SH-SY5Y (cell line): ENCODE results near the gene LENEP.

Source experiments
- GATA2 ChIP-seq: IDR thresholded peaks from 2 replicates; pipeline ENCODE4 v1.6.1; 2011; ENCODE audit warnings: mild to moderate bottlenecking, low read depth, low read length
- GATA3 ChIP-seq: IDR thresholded peaks from 2 replicates; pipeline ENCODE4 v1.6.1; 2011; ENCODE audit warnings: low read depth, mild to moderate bottlenecking, low read length, moderate library complexity

Gene LENEP

DNA sequence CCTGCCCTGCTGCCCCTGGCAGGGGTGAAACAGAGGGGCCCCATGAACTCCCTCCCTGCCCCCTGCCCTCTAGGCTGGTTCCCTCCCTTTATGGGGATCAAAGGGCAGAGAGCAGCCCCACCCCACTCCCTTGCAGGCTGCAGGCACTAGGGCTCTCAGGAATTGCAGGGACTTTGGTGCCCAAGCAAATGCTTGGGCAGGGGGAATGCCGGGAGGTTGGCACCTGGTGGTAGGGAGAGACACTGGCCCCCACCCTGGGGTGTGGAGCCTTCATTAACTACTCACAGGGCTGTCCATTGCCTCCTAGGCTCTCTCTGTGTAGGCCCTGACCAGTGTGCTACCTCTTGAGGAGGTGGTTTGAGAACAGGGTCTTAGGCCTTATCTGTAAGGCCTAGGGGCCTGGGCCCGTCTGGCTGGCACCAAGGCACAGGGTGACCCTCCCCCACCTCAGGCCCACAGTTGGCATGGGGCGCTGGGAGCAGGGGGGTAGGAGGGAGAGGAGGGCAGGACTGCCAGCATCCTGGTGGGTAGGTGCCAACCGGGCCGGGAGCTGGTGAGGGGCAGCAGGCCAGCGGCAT lies 14.0 kb downstream of the LENEP start:
- TF ChIP-seq GATA2 = no peak
- TF ChIP-seq GATA3 = no peak

DNA sequence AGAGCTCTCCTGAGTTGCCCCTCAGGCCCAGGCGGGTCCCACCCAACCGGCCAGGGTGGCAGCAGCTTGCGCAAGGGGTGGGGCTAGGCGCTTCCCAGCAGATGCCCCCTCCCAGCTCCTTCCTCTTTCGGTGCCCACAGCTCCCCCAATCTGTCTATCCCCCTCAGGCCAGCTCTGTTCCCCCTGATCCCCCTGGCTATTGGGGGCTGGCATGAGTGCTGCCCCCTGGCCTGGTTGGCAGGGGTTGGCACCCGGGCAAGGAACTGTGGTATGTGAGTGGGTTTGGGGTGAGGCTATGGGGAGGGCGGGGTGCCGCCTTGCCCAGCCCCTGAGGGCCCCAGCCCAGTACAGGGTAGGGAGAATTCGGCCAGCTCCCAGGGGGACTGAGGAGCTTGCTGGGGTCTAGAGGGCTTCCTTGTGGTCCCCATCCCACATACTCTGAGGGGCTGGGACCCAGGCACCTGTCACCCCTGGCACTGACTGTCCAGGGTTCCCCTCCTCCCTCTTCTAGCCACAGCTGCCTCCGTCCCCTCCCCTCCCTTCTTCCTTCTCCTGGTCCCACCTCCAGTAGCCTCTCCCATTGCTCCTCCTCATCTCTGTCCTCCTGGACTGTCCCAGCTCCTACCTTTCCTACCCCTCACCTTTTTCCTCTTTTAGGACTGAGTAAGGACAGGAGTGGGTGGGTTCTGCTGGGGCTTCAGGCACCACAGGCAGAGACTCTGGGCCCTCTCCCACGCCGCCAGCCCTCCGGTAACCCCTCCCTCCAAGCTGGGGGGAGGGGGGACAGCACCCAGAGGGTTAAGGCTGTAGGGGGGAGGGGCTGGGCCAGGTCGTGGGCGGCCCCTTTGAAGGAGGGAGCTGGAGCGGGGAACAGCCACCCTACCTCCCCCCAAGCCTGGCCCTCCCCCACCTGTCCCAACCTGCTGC lies 14.9 kb downstream of the LENEP start:
- no peak for TF ChIP-seq GATA3
- no peak for TF ChIP-seq GATA2

DNA sequence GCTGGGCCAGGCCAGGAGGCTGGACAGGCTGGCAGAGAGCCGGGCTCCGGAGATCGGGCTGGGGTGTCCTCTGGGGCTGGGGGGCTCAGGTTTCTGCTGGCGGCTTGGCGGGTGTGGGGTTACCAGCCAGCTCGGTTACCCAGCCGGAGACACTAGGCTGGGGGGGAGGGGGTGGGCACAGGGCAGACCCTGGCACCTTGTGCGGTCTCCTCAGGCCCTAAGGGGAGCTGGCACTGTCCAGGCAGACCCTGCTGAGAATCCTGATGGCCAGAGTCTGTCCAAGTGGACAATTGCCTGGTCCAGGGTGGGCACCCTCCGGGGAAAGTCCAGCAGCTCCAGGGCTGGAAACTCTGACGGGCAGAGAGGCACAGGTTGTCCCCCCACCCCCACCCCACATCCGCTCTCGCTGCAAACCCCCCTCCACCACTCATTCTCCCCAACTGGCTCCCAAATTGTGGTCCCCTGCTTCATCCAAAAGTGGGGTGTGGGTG lies 15.9 kb downstream of the LENEP start:
- TF ChIP-seq GATA3 (no peak), GATA2 (no peak)

DNA sequence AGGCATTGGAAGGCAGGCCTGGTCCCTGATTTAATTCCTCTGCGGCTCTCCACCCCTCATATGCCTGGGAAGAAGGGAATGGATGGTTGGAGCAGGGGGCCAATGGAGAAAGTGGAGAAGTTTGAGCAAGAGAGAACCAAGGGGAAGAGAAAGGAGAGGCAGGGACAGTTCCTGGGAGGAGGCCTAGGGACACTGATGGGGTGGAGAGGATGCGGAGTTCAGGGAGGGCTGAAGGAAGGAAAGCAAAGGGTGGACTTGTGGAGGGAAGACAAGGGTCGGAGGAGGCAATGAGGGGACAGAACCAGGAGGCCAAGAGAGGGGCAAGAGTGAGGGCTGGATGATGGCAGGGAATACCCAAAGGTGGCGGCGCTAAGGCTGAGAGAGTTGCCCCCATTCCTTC lies 16.4 kb downstream of the LENEP start:
- TF ChIP-seq GATA3 (no peak), GATA2 (no peak)

DNA sequence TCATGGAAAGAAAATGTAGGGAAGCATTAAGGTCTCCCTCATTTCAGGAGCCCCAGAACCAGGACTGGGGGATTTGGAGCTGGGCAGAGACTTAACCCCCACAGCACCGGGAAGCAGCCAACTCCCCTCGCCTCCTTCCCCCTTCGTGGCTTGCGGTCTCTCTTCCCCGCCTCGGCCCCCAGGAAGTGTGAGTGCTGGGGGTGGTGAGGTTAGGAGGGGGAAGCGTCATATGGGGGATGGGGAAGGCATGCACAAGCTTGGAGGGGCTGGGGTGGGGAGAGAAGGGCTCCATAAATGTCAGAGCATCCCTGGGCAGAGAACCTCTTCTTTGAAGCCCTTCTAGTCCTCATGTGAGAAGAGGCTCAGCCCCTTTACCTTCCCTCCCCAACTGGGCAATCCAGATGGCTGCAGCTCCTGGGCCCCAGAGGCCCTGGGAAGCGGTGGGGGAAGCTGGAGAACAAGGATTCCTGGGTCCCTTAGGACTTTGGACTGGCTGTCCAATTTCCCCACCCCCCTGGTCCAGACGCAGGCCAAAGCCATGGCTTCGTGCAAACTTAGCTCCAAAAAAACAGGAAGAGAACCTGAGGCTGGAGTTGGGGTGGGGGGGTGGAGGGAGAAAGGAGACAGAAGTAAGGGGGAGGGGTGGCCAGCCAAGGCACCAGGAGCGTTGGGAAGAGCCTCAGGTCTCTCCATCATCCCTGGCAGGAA lies 17.0 kb downstream of the LENEP start:
- TF ChIP-seq GATA3 = no peak
- no peak for TF ChIP-seq GATA2

DNA sequence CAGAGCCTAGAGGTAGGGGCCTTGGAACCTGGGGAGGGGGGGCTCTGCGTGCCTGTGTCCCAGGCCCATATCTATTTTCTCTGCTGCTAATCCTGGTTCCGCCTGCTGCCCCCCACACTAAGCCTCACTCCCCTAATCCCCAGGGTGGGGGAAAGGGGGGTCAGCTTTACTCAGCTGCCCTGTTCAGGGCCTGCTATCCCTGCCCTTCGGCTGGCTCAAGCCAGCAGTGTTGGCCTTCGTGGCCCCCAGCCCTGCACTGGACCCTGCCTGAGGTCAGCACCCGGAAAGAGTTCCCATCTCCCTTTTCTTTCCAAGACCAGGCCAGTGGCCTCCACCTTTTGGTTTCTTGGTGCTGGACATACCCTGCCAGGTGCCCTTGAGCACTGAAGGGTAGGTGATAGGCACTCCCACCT lies 17.6 kb downstream of the LENEP start:
- TF ChIP-seq GATA2 = no peak
- no peak for TF ChIP-seq GATA3

DNA sequence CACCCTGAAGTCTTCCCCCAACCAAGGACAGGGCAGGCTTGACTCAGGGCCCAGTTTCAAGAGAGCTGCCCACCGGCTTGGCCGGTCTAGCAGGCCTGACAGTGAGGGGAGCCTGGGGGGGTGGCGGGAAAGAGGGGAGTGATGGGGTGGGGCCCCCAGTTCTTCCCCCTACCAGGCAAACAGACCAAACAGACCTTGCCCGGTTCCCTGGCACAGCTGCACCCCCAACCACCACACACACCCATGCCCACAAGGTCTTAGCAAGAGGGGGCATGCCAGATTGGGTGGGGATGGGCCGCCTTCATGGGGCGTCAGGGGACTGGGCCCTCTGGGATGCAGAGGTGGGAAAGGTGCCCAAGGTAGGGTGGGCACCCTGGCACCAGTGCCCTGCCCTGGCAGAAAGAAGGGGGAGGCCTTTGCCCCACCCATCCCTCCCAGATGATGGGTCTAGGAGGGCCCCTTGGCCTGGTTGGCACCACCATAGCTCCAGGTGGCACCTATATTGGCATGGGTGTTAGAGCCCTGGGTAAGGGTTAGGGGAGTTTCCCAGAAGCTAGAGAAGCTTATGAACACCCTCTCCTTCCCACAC lies 18.1 kb downstream of the LENEP start:
- TF ChIP-seq GATA2 = no peak
- TF ChIP-seq GATA3 = no peak

DNA sequence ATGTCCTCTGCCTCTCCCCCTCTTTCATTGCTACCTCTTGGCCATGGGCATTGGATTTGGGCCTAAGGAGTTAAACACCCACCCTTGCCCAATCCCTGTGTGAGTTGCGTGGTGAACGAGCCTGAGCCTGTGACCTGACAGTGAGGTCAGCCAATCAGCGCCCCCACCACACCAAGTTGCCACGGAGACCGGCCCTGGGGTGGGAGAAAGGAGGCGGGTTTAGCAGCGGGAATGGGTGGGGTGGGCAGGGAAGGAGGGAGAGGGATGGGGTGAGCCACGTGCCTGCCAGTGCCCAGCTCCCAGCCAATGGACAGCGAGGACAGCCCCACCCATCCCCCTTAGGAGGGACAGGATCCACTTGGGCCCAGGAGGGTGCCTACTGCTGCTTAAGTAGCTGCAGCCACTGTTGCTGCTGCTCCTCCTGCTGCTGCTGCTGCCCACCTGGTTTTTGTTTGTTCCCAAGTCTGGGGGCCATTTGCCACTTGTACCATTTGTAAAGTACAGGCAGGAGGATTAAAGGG lies 18.7 kb downstream of the LENEP start:
- TF ChIP-seq GATA3 (no peak), GATA2 (no peak)

DNA sequence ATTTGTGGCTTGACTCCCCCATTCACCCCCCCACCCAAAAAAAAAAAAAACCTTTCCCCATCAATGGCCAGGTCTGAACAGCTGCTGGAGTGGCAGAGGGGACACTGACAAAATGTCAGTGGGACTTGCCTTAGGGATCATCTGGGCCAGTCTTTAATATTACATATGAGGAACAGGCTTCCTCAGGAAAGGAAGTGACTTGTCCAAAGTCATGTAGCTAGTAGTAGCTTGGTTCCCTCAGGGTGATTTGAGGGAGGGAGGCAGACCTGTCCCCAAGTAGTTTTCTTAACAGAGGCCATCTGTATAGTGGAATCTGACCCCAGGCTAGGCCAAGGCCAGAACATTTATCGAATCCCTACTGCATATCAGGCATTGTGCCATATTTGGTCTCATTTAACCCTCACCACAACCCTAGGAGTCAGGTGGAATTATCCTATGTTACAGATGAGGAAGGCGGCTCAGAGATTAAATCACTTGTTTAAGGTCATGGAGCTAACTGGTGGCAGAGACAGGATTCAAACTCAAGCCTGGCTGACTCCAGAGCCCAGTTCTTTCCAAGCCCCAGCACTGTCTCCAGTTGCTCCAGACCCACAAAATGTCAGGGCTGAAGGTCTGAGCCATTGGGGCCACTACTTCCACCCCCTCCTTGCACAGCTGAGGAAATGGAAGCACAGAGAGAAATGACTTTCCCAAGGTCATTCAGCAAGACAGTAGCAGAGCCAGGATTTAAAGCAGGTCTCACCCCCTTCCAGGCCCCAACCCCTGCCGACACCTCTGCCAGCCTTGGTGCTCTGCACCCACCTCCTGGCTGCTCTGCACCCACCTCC lies 19.6 kb downstream of the LENEP start:
- no peak for TF ChIP-seq GATA2
- no peak for TF ChIP-seq GATA3

DNA sequence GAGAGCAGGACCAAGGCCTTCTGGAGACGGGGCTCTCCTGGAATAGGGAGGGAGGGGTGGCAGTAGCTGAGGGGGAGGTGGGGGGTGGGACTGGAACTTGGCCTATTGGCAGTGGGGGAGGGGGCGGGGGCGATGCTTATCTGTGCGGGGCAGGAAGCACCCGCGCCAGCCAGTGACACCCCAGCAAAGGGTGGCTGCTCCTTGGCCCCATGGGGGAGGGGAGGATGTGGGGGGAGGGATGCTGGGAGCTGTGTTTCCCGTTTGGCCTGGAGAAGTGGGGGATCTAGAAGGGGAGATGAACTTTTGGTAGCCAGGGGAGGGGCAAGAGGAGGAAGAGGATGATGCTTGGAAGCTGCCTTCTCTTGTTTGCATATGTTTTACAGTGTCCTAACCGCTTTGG lies 20.2 kb downstream of the LENEP start:
- TF ChIP-seq GATA3 (no peak), GATA2 (no peak)

DNA sequence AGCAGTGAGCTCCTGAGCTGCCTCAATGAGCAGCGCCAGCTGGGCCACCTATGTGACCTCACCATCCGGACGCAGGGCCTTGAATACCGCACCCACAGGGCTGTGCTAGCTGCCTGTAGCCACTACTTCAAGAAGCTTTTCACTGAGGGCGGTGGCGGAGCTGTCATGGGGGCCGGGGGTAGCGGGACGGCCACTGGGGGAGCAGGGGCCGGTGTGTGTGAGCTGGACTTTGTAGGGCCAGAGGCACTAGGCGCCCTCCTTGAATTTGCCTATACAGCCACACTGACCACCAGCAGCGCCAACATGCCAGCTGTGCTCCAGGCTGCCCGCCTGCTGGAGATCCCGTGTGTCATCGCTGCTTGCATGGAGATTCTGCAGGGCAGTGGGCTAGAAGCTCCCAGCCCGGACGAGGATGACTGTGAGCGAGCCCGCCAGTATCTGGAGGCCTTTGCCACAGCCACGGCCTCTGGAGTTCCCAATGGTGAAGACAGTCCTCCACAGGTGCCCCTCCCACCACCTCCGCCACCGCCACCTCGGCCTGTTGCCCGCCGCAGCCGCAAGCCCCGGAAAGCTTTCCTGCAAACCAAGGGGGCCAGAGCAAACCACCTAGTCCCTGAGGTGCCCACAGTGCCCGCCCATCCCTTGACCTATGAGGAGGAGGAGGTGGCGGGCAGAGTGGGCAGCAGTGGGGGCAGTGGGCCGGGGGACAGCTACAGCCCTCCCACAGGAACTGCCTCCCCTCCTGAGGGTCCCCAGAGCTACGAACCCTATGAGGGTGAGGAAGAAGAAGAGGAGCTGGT lies 21.5 kb downstream of the LENEP start:
- TF ChIP-seq GATA3 (no peak), GATA2 (no peak)

DNA sequence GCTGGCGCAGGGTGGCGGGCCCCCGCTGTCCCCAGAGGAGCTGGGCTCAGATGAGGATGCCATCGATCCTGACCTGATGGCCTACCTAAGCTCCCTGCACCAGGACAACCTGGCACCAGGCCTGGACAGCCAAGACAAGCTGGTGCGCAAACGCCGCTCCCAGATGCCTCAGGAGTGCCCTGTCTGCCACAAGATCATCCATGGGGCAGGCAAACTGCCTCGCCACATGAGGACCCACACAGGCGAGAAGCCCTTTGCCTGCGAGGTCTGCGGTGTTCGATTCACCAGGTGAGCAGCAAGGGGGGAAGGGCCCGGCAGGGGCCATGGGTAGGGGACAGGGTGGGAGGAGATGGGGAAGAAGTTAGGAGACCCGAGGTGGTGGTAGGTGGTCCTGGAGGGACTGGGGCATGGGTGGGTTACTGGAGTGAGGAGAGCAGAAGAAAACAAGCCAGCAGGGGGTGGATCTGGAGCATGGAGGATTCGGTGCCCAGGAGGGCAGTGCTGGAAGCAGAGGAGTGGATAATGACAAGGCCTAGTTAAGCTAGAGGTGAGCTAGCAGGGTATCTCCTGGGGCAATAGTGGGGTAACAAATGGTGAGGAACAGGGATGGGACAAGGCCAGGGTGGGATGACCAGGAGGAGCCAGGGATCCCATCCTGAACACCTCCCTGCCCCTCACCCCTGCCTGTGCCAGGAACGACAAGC lies 22.3 kb downstream of the LENEP start:
- TF ChIP-seq GATA3 (no peak), GATA2 (no peak)
